Stomach (tissue), 4 donors: ENCODE measurements around the gene SCUBE3.

Source experiments
- CTCF ChIP-seq, 7 experiments: fragments of 450-650 bp in 4 of 7; fragments of 200-600 bp in 3 of 7; sonication (generic) in 3 of 7; IDR thresholded peaks; one replicate each; pipeline ENCODE4 v1.5.1; 2016 to 2019; ENCODE audit warnings: antibody characterized with exemption in 7 of 7, control low read depth in 2 of 7, mild to moderate bottlenecking in 1 of 7
- EP300 ChIP-seq: sonication (generic); formaldehyde crosslinking; IDR thresholded peaks from one replicate; pipeline ENCODE4 v1.6.1; 2017; ENCODE audit warnings: antibody characterized with exemption
- POLR2AphosphoS5 ChIP-seq, 3 donors: sonication (generic); formaldehyde crosslinking; IDR thresholded peaks; one replicate each; pipeline ENCODE4 v1.6.1; 2016; ENCODE audit warnings: antibody characterized with exemption in 3 of 3

- no peak for TF ChIP-seq POLR2AphosphoS5 (IDR thresholded peaks at IDR 0.05)
- no peak for TF ChIP-seq CTCF (IDR thresholded peaks at IDR 0.05)
- no peak for TF ChIP-seq EP300
Observed at GRCh38 chr6:35295521-35296315, 82.0 kb downstream of the SCUBE3 start.
